Left lung (tissue), 10 donors: Measurements from ENCODE around the gene CDHR3. TPM values are rescaled to one million over a fixed set of nuclear protein-coding genes. Genes with fewer than 3 reads are reported as not detected.

Experiments used
- ATAC-seq: fragments of 200-7000 bp; cut with Tn5 transposase; one replicate; pipeline ENCODE4 v1.9.1; 2020; ENCODE audit warnings: moderate library complexity
- DNase-seq, 4 donors: peaks; one replicate each; pipeline ENCODE4 v3.0.0-alpha.2; 2013 to 2020
- H3K27ac ChIP-seq, 2 donors: fragments of 200-600 bp; sonication (generic) in 1 of 2; one replicate each; pipeline versions ENCODE4 v1.5.0 to v1.8.0; 2020 to 2021
- H3K27me3 ChIP-seq, 2 donors: fragments of 200-600 bp; sonication (generic) in 1 of 2; one replicate each; pipeline versions ENCODE4 v1.5.0 to v1.8.0; 2020 to 2021
- H3K36me3 ChIP-seq, 2 donors: fragments of 200-600 bp; sonication (generic) in 1 of 2; one replicate each; pipeline versions ENCODE4 v1.5.0 to v1.8.0; 2020 to 2021
- H3K4me1 ChIP-seq, 2 donors: fragments of 200-600 bp; one replicate each; pipeline ENCODE4 v1.8.0; 2021
- H3K4me3 ChIP-seq, 2 donors: fragments of 200-600 bp; sonication (generic) in 1 of 2; one replicate each; pipeline versions ENCODE4 v1.5.0 to v1.8.0; 2020 to 2021; ENCODE audit warnings: mild to moderate bottlenecking in 1 of 2
- H3K9me3 ChIP-seq, 2 donors: fragments of 200-600 bp; sonication (generic) in 1 of 2; one replicate each; pipeline versions ENCODE4 v1.5.0 to v1.8.0; 2020 to 2021
- intact Hi-C, 2 donors: fragments of 100-400 bp; cut with DNase I; formaldehyde crosslinking; loops; one replicate each; pipeline versions ENCODE4 v1.11.2 to v1.14.2; 2022
- polyA plus RNA-seq, 6 donors: library from polyadenylated mRNA; unstranded; fragments of 120-200 nt; gene quantifications; one replicate each; pipeline ENCODE4 v1.2.1, GENCODE V29; 2013; ENCODE audit not compliant: insufficient read length in 6 of 6
- total RNA-seq, 2 donors: library from RNA; stranded (reverse); fragmentation: NEBNext Ultra II Directional; extraction: Animal tissue kit (Norgen Biotek cat#: 25700); gene quantifications; one replicate each; pipeline ENCODE4 v1.2.1, GENCODE V29; 2021
- TF ChIP-seq, protein P1 (sequence below), 2 donors: fragments of 200-600 bp; sonication (generic) in 1 of 2; IDR thresholded peaks; one replicate each; pipeline versions ENCODE4 v1.5.0 to v1.8.0; 2021; ENCODE audit warnings: antibody characterized with exemption in 2 of 2
- donor health status: DM: no; HTN: yes; CAD: no.
- donor health status: DM: no; HTN: no; CAD: no.

Gene CDHR3
- total and polyA plus RNA-seq, 8 donors, result 2.8 to 44.0 (median 24.8) TPM

DNA sequence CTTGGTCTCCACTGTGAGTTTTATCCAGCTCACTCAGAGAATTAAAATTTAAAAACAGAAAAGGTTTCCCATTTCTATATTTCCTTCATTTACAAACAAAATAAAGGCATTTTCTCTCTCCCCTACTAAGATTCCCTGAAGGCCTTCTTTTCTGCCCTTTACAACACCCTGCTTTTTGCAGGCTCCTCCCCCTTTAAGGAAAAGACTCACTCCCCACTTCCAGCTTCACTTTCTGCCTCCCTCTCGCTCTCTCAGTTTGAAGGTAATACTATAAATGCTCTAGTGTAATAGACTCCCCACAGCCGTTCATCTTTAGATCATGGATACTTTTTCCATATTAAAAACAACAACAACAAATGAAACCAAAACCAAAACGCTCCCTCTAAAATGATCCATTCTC lies 53.3 kb downstream of the CDHR3 start:
- H3K9me3 ChIP-seq, result no peaks in the 10 kb centered on the region
- no peak overlapping the region for H3K27ac ChIP-seq
- no peak for DNase-seq
- ATAC-seq, result no peak
- no peaks in the 10 kb centered on the region for H3K36me3 ChIP-seq
- TF ChIP-seq, protein P1, sequence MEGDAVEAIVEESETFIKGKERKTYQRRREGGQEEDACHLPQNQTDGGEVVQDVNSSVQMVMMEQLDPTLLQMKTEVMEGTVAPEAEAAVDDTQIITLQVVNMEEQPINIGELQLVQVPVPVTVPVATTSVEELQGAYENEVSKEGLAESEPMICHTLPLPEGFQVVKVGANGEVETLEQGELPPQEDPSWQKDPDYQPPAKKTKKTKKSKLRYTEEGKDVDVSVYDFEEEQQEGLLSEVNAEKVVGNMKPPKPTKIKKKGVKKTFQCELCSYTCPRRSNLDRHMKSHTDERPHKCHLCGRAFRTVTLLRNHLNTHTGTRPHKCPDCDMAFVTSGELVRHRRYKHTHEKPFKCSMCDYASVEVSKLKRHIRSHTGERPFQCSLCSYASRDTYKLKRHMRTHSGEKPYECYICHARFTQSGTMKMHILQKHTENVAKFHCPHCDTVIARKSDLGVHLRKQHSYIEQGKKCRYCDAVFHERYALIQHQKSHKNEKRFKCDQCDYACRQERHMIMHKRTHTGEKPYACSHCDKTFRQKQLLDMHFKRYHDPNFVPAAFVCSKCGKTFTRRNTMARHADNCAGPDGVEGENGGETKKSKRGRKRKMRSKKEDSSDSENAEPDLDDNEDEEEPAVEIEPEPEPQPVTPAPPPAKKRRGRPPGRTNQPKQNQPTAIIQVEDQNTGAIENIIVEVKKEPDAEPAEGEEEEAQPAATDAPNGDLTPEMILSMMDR (IDR thresholded peaks at IDR 0.05), result no peak
- H3K27me3 ChIP-seq, result no peaks in the 10 kb centered on the region
- intact Hi-C loops, result no loop called here
- no peaks in the 10 kb centered on the region for H3K4me1 ChIP-seq
- no peak overlapping the region for H3K4me3 ChIP-seq

DNA sequence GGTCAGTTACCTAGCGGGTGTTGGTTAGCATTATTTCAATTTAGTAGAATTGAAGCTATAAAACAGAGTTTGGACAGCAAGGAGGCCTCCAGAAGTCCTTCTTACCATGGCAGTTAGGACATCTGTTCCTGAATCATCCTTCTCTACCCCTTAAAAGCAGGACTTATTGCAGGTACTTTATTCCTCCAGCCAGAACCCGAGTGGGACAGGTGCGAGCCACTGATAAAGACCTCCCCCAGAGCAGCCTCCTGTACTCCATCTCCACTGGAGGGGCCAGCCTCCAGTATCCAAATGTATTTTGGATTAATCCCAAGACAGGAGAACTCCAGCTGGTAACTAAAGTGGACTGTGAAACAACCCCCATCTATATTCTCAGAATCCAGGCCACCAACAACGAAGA lies 54.6 kb downstream of the CDHR3 start:
- ATAC-seq, result no peak
- Histone ChIP-seq H3K27me3 (no peaks in the 10 kb centered on the region), H3K9me3 (no peaks in the 10 kb centered on the region), H3K27ac (no peak overlapping the region), H3K4me3 (no peak overlapping the region), H3K4me1 (no peaks in the 10 kb centered on the region), H3K36me3 (no peaks in the 10 kb centered on the region)
- DNase-seq, result no peak
- TF ChIP-seq, protein P1 (IDR thresholded peaks at IDR 0.05), result no peak
- intact Hi-C loops, result no loop called here

DNA sequence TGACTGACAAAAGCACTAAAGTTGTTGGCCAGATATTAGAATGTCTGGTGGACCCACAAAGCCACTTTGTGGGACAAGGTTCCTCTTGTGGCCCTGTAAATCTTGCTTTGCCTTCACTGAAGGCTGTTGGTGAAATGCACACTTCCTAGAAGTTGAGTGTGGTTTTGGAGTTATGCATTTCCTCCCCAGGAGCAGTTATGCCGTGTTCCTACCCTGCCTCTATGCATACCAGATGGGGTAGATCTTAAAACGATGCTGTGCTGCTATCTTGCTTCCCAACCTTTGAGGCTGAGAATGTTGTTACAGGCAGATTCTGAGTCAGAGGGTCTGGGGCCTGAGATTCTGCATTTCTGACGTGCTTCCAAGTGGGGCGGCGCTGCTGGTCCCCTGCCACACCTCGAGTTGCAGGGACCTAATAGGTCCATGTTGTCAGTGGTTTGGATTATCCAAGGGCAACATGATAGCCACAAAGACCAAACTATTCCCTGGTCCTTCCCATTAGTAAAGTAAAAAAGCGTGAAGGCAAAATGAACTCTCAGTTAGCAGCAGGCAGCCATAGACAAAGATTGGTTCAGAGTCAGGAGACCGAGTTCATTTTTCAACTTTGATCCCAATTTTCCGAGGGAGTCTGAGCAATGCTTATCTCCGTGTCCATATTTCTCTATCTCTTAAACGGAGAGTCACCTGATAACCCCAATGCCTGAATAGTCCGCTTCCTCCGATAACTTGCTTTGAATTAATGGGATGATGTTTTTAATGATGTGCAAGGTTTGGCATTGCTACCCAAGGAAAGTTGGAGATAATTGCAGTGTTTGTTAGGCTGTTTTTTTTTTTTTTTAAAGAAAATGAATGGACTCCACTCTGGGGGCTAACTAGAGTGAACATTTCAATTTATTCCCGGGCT lies 55.8 kb downstream of the CDHR3 start:
- Histone ChIP-seq H3K4me3 (no peak overlapping the region), H3K4me1 (no peaks in the 10 kb centered on the region), H3K27me3 (no peaks in the 10 kb centered on the region), H3K36me3 (no peaks in the 10 kb centered on the region), H3K27ac (no peak overlapping the region), H3K9me3 (no peaks in the 10 kb centered on the region)
- ATAC-seq, result no peak
- intact Hi-C loops, result no loop called here
- no peak for DNase-seq
- TF ChIP-seq, protein P1 (IDR thresholded peaks at IDR 0.05), result no peak

DNA sequence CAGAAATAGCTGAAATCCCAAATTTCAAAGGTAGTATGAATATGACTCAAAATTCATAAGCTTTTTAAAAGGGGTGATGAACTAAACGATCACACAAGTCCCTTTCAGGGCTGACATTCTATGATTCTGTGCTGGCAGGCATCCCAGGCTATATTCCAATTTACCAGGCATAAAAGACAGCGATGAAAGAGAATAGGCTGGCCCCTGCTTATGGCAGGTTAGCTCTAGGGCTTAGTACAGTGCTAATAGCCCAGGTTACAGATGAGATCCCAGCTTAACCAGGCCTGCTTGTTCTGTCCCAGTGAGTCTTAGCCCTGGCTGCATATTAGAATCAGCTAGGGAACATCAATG lies 56.4 kb downstream of the CDHR3 start:
- intact Hi-C loops, result no loop called here
- no peak overlapping the region for H3K27ac ChIP-seq
- no peaks in the 10 kb centered on the region for H3K9me3 ChIP-seq
- no peak for DNase-seq
- TF ChIP-seq, protein P1 (IDR thresholded peaks at IDR 0.05), result no peak
- no peak overlapping the region for H3K4me3 ChIP-seq
- no peaks in the 10 kb centered on the region for H3K27me3 ChIP-seq
- no peaks in the 10 kb centered on the region for H3K36me3 ChIP-seq
- ATAC-seq, result no peak
- H3K4me1 ChIP-seq, result no peaks in the 10 kb centered on the region

DNA sequence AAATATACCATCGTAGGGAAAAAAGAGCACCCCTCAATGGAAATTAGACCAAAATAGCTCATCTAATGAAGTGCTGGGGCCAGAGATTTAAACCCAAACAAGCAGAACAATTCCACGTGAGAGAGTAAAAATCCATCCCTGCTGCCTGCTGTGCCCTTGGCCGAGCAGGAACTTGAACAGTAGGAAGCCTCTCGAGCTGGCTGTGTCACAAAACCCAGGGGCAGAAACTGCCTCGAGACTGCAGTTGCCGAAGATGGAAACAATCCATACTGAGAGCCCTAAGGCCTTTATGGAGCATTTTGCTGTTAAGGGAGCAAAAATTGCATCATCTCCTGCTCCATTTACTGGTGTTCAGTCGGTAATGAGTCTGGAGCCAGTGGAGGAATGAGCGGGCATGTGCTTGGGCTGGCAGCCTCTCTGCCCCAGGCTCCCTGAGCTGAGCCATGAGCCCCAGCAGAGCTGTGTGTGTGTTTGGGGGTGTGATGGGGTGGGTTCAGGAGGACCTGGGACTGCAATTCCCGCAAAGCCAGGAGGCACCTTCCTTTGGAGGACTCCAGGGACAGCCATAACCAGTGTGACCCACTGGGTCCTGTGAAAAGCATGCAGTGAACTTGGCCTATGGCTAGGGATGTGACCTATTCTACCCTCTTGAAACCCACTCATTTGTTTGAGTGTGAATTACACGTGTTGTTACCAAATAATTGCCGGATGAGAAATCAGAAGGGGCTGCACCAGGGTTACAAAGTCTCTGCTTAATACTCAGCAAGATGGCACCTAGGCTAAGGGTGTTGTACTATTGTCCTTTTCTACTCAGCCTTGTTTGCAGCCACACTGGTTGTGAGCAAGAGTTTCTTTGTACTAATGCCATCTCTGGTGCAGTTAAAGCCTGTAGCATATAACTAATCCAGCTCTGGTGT lies 58.3 kb downstream of the CDHR3 start:
- Histone ChIP-seq H3K36me3 (no peaks in the 10 kb centered on the region), H3K27me3 (no peaks in the 10 kb centered on the region), H3K4me1 (no peaks in the 10 kb centered on the region), H3K9me3 (no peaks in the 10 kb centered on the region), H3K4me3 (no peak overlapping the region), H3K27ac (no peak overlapping the region)
- intact Hi-C loops, result no loop called here
- TF ChIP-seq, protein P1 (IDR thresholded peaks at IDR 0.05), result no peak
- ATAC-seq (no peak), DNase-seq (no peak)
